NCI-H345 treated with DMSO at 0.1 percent for 48 hours (cell line): ENCODE results near the gene DIABLO.
"Not testable (repeated sequence)": the region's sequence is repeated elsewhere in the genome, so short reads cannot be mapped to it uniquely, and the experiment has no call there.

Experiments used
- DNase-seq: peaks from one replicate; lab custom pipeline; 2025; ENCODE audit not compliant: unreplicated experiment; lab: John Stamatoyannopoulos, UW

DIABLO gene

DNA sequence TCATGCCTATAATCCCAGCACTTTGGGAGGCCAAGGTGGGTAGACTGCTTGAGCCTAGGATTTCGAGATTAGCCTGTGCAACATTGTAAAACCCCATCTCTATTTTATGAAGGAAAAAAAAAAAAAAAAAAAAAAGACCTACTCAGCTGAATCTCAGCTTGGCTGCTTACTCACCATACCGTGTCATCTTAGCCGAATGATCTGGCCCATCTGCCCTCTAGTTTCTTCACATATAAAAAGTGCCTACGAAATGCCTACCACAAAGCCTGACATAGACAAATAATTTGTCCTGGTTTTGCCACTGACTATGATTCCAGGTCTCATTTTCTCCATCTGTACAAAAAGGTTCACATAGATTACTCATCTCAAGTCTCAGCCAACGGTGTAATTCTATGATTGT lies 10.1 kb downstream of the DIABLO start:
- no peak for DNase-seq

DNA sequence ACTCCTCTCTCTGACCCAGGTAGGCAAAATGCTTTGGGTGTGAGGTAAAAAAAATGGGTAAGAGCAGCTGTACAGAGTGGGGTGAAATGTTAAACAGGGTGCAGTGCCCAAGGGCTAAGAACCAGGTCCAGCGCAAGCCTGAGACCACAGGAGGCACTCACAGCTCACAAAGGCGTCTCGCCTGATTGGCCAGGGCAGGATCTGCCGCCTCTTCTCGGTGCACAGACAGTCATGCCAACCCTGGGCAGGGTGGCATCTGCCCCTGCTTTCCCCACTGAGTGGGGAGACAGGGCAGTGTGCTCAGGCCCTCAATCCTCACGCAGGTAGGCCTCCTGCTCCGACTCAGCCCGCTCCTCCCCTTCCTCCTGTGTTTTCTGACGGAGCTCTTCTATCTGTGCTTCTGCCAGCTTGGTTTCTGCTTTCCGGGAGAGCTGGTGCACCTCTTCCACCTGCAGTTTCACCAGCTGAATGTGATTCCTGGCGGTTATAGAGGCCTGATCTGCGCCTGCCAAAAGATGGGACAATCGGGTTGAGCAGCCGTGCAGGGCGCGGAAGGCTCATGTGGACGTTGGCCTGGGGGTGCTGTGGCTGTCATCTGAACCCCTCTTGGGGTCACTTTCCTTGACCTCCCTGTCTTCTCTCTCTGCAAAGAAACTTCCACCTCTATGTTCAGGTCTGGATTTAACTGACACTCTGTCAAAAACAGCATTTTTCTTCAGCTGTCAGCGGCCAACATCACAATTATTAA lies 17.6 kb downstream of the DIABLO start:
- no peak for DNase-seq

DNA sequence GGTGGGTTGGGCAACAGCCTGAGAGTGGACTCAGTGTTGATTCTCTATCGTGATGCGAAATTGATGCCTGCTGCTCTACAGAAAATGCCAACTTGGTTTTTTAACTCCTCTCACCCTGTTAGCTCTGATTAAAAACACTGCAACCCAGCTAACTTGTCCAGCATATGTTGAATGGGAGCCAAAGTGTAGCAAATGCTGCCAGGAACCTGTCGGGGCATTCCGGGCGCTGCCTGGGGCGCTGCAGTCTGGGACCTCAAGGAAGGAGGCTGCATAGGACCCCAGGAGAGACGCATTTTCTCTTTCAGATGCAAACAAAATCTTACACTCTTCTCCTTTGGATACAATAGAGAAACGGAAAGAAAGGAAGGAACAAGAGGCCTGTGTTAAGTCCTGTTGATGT lies 18.5 kb downstream of the DIABLO start:
- DNase-seq: no peak

DNA sequence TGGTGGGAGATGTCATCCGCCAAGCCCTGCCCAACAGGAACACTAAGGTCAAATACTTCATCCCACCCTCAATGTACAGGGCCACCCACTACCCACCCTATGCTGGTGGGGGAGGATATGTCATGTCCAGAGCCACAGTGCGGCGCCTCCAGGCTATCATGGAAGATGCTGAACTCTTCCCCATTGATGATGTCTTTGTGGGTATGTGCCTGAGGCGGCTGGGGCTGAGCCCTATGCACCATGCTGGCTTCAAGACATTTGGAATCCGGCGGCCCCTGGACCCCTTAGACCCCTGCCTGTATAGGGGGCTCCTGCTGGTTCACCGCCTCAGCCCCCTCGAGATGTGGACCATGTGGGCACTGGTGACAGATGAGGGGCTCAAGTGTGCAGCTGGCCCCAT lies 18.9 kb downstream of the DIABLO start:
- no peak for DNase-seq

DNA sequence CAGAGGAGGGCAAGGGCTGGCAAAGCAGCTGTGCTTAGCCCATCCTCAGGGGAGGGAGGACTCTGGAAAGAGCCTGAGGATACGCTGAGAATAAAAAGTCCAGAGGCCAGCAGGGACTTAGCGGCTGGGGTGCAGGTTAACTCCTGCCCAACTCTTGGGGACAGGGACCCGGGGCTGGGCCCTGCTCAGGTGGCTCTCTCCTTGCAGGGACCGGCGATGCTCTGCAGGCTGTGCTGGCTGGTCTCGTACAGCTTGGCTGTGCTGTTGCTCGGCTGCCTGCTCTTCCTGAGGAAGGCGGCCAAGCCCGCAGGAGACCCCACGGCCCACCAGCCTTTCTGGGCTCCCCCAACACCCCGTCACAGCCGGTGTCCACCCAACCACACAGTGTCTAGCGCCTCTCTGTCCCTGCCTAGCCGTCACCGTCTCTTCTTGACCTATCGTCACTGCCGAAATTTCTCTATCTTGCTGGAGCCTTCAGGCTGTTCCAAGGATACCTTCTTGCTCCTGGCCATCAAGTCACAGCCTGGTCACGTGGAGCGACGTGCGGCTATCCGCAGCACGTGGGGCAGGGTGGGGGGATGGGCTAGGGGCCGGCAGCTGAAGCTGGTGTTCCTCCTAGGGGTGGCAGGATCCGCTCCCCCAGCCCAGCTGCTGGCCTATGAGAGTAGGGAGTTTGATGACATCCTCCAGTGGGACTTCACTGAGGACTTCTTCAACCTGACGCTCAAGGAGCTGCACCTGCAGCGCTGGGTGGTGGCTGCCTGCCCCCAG lies 19.6 kb downstream of the DIABLO start:
- no peak for DNase-seq

DNA sequence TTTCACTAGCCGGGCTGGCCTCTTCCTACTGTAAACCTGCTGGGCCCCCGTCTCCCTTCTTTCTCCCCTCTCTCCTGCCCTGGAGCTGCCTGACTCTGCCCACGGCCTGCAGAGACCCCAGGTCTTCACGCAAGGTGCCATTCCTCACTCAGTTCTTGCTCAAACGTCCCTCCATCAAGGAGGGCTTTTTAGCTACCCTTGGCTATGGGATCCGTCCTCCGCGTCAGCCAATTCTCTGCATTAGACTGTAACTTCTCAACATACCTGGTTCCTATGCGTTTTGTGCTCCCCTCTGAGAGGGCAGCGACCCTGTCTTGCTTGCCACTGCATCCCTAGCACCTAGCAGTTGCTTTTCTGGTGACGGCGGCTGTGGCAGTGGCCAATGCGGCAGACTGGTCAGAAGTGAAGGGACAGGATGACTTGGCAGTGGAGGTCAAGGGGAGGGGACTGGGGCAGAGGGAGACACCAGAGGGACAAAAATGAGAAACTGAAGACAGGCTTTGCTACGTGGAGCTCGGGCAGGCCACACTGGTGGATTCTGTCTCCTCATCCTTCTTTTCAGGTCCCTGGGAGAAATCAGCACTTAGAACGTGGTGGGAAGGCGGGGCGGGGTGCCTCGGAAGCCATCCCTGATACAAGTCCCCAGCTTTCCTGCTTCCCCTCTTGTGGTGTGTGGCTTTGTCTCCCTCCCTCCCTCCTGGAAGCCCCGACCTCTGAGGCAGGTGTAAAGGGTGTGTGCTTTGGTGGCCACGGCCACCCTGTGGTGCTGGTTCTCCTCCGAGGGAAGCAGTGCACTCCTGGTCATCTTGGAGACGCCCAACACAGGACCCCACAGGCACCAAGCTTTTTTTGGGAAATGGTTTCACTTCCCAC lies 20.6 kb downstream of the DIABLO start:
- no peak for DNase-seq

DNA sequence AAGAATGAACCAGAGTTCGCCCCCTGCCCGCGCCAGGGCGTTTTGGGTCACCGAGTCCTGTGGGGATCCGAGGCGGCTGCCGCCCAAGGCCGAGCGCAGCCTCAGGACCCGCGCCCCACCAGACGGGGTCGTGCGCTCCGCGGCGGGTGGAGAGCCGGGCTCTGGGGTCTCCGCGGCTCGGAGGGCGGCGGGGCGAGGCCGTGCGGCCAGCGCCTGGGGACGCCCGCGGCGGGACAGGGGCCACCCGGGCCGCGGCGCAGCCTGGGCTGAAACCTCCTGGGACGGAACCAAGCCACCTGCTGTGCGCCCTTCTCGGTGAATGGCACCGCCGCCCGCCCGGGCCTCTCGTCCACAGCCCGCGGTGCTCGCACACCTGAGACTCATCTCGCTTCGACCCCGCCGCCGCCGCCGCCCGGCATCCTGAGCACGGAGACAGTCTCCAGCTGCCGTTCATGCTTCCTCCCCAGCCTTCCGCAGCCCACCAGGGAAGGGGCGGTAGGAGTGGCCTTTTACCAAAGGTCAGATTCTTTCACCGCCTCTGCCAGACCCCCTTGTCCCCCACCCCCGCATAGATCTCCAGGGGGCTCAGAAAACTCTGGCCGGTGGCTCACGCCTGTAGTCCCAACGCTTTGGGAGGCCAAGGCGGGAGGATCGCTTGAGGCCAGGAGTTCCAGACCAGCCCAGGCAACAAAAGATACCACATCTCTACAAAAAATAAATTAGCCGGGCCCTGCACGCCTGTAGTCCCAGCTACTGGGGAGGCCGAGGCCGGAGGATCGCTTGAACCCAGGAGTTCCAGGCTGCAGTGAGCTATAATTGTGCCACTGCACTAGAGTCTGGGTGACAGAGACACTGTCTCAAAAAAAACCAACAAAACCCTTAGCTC lies 21.4 kb downstream of the DIABLO start:
- DNase-seq: no peak

DNA sequence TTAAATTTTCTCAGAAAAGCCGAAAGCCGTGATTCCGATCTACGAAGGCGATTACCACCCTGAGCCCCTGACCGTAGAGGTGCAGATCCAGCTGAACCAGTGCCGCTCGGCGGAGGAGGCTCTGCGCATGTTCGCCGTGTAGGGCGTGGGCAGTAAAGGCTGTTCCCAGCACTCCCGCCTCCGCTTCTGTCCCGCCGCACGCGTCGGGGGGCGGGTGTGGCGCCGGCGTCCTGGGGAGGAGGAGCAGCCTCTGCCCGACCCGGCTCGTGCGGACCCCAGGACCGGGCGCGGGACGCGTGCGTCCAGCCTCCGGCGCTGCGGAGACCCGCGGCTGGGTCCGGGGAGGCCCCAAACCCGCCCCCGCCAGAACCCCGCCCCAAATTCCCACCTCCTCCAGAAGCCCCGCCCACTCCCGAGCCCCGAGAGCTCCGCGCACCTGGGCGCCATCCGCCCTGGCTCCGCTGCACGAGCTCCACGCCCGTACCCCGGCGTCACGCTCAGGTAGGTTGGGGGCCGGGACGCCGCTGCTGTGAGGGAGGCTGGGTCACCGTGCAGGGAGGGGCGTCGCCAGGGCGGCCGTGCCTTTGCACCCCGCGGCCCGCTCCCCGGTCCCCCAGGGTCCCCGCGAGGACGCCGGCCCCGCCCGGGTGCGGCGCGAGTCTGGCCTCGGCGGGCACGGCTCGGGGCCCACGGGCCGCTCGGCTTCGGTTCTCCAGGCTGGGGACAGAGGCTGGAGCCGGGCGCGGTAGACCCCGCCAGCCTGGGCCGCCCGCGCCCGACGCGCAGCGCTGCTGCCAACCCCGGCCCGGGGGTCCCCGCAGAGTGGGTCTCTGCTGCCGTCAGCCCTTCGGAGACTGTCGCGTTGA lies 22.3 kb downstream of the DIABLO start, which contains the start of gene B3GNT4:
TSS of gene B3GNT4 (plus strand) at position 409 of the 866 bp plus-strand sequence. CDS start 910 bp downstream, outside the sequence.
- peak; percentile 57 for DNase-seq

DNA sequence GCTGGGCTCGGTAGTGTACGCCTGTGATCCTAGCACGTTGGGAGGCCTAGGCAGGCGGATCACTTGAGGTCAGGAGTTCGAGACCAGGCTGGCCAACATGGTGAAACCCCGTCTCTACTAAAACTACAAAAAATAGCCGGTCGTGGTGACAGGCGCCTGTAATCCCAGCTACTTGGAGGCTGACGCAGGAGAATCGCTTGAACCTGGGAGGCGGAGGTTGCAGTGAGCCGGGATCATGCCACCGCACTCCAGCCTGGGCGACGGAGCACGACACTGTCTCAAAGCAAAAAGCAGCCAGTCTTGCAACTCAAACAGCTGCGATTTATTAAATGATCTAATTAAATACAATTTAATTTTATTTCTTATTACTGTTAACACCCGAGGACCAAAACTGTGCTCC lies 23.0 kb downstream of the DIABLO start:
- not testable (repeated sequence) for DNase-seq

DNA sequence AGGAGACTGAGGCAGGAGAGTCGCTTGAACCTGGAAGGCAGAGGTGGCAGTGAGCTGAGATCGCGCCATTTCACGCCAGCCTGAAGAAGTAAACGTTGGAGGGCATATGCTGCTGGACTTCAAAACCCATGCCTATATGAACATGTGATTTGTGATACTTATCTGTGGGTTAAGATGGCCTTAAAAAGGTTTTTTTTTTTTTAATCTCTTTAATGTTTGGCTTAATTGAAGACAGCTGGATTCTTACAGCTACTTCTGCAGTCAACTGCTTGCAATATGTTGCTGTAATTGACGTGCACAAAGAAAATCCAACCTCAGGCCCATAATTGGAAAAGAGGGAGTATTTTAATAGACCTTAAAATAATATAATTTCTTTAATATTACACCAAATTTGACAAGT lies 23.8 kb downstream of the DIABLO start:
- no peak for DNase-seq

DNA sequence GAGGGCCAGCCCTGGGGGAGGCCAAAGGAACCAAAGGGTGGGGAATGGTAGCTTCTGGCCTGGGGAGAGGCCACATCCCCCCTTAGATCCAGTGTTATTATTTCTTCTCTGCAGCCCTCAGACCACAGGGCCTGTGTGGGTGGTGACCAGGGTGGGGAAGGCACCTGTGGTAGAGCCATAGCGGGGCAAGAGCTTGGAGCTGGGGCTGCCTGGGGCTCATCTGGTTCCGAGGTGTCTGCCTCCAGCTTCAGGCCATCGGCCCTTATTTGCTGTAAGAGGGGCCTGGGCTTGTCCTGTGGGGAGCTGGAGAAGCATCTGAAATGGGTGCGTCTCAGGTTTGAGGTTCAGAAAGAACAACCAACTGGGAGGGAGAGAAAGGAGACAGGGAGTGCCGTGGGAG lies 24.5 kb downstream of the DIABLO start:
- DNase-seq: no peak

DNA sequence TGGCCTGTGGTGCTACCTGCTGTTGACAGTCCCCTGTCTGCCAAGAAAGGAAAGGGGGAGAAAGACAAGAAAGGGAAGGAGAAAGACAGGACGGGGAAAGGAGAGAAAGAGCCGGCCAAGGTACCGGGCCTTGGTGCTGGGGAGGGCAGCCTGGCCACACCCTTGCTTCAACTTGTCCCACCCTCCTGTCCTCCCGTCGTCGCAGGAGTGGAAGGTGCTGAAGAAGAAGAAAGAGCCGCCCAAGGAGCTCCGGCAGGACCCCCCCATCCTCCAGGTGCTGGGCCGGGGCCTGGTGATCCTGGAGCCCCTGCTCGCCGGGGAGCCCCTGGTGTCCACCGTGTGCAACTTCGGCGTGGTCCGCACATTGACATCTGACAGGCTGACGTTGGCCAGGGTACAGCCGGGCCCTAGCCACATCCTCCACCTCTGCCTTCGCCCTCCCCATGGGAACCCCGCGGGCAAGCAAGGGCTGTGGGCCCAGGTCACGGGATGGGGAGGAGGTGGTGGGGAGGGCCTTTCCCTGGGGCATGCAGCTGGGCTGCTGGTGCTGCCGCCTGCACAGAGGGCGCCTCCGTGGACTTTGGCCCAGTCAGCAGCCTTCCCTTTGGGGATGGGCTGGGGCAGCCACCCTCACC lies 25.2 kb downstream of the DIABLO start:
- DNase-seq: no peak

DNA sequence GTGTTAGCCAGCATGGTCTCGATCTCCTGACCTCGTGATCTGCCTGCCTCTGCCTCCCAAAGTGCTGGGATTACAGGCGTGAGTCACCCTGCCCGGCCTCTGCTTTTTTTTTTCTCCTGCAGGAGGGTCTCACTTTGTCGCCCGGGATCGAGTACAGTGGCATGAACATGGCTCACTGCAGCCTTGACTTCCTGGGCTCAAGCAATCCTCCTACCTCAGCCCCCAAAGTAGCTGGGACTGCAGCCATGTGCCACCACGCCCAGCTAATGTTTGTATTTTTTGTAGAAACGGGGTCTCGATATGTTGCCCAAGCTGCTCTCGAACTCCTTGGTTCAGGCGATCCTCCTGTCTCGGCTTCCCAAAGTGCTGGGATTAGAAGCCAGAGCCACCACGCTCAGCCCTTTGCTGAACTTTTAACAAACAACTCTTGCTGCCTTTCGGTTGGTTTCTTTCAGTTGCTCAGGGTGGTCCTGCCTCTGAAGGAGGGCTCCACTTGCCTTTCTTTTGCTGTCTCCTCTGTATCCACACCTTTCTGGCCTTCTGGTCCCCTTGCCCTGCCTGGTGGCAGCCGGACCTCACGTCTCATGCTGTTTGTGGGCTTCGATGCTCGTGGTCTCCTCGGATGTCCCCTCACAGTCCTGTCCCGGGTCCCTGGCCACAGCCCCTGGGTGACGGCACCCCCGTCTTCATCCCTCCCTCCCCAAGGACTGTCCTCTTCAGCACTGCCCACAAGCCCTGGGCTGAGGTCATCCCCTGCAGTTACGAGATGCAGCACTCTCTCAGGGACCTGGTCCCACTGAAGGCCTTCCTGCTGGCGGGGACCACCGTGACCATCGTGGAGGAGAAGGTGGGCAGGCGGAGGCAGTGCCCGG lies 26.1 kb downstream of the DIABLO start:
- no peak for DNase-seq

DNA sequence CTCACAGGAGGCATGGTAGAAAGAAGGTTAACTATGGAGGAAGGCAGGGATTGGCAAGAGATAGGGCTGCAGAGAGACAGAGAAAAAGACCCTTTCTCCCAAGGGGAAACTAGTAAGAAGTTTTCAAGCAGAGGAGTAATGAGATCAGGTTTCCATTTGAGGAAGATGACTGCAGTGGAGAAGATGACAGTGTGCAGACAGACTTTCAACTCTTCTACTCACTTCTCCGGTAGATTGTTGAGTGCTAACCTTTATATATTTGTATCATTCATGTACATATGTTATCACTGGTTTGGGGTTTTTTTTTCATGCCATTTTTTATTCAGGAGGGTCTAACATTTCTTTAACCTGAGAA lies 28.3 kb downstream of the DIABLO start:
- no peak for DNase-seq

DNA sequence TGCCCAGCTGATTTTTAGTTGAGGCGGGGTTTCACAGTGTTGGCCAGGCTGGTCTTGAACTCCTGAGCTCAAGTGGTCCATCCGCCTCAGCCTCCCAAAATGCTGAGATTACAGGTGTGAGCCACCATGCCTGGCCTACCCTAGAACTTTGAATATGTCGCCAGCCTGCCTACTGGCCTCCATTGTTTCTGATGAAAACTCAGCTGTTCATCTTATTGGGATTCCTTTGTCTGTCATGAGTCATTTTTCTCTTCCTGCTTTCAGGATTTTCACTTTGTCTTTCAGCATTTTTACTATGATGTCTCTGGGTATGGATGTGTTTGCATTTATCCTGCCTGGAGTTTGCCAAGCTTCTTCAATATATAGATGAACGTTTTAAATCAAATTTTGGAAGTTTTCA lies 30.4 kb downstream of the DIABLO start:
- DNase-seq: no peak

DNA sequence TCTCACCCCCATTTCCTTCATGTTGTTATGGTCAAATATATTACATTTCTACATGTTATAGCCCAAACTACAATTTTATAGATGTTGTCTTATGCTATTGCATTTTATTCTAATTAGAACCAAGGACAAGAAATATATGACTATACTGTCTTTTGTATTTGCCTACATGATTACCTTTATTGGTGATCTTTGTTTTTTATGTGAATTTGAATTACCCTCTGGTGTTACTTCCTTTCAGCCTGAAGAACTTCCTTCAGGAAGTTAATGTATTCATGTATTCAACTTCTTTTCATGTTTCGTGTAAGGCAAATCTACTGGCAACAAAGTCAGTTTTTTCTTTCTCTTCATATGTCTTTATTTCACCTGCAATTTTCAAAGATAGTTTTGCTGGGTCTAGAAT lies 31.0 kb downstream of the DIABLO start:
- DNase-seq: no peak

DNA sequence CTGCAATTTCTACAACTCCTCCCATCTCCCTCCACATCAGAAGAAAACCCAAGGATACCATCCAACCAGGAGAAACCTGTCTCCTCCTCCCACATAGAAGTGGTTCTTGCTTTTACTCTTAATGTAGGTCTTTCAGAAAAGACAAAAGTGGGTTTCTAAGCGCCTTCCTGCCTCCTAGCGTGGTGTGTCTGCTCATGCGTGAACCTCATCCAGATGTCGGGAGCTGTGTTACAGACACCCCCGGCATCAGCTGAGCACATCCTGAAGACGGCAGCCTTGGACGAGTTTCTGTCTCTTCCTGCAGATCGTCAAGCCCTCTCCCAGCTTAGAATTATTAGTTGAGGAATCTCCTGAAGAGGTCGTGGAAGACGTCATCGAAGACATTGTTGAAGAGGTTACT lies 33.4 kb downstream of the DIABLO start:
- DNase-seq: no peak
